GM12878 (cell line): Measurements from ENCODE around the gene TMEM14C. TPM values are rescaled to one million over a fixed set of nuclear protein-coding genes. Genes with fewer than 3 reads are reported as not detected.

Experiments used
- ATF7 ChIP-seq: fragments of 450-650 bp; IDR thresholded peaks from 2 replicates; pipeline ENCODE4 v1.6.1; 2016; ENCODE audit warnings: low read depth, mild to moderate bottlenecking
- CBX3 ChIP-seq: fragments of 200-600 bp; sonication (generic); IDR thresholded peaks from 2 replicates; pipeline ENCODE4 v1.6.1; 2016; ENCODE audit warnings: low read depth, borderline replicate concordance
- CEBPZ ChIP-seq: fragments of 150-350 bp; IDR thresholded peaks from 2 replicates; pipeline ENCODE4 v1.6.1; 2016; ENCODE audit warnings: low read depth, low read length
- CTCF ChIP-seq, 3 experiments: IDR thresholded peaks in 2 of 3; conservative IDR thresholded peaks in 1 of 3; 2 replicates each; pipeline ENCODE4 v1.5.1; 2011; ENCODE audit warnings: low read depth in 3 of 3, low read length in 3 of 3, mild to moderate bottlenecking in 3 of 3, control low read depth in 2 of 3, moderate library complexity in 2 of 3, inconsistent platforms in 1 of 3, mixed read lengths in 1 of 3; ENCODE audit not compliant: control insufficient read depth in 2 of 3, insufficient read depth in 1 of 3; ENCODE audit errors: extremely low read depth in 1 of 3
- CUX1 ChIP-seq: IDR thresholded peaks from 2 replicates; pipeline ENCODE4 v1.6.1; 2012; ENCODE audit warnings: improper control_type of control experiment, low read depth, low read length; ENCODE audit not compliant: insufficient replicate concordance
- HDAC6 ChIP-seq: fragments of 200-600 bp; sonication (generic); IDR thresholded peaks from one replicate; pipeline ENCODE4 v1.8.0; 2017; ENCODE audit warnings: antibody characterized with exemption; ENCODE audit not compliant: unreplicated experiment
- HSF1 ChIP-seq: fragments of 150-350 bp; IDR thresholded peaks from 2 replicates; pipeline ENCODE4 v1.6.1; 2014; ENCODE audit warnings: mild to moderate bottlenecking, low read depth, low read length
- IKZF2 ChIP-seq, 2 experiments: fragments of 450-650 bp; IDR thresholded peaks; 2 replicates each; pipeline ENCODE4 v1.6.1; 2017; ENCODE audit warnings: mild to moderate bottlenecking in 2 of 2, moderate library complexity in 2 of 2
- NKRF ChIP-seq: fragments of 450-650 bp; conservative IDR thresholded peaks from 2 replicates; pipeline ENCODE4 v1.6.1; 2017; ENCODE audit warnings: mild to moderate bottlenecking, moderate library complexity
- NRF1 ChIP-seq: conservative IDR thresholded peaks from 2 replicates; pipeline ENCODE4 v1.6.1; 2011; ENCODE audit warnings: mild to moderate bottlenecking, low read depth, low read length, improper control_type of control experiment
- SPI1 ChIP-seq: IDR thresholded peaks from 2 replicates; pipeline ENCODE4 v1.6.1; 2011; ENCODE audit warnings: low read depth, mild to moderate bottlenecking, low read length, moderate library complexity, borderline replicate concordance; ENCODE audit not compliant: insufficient read depth
- SREBF2 ChIP-seq: IDR thresholded peaks from 2 replicates; pipeline ENCODE4 v1.6.1; 2012; ENCODE audit warnings: mild to moderate bottlenecking, low read length
- TAF1 ChIP-seq: IDR thresholded peaks from 2 replicates; pipeline ENCODE4 v1.6.1; 2011; ENCODE audit warnings: mild to moderate bottlenecking, low read depth, low read length, borderline replicate concordance
- polyA plus RNA-seq, 11 experiments: library from polyadenylated mRNA; depleted of rRNA in 4 of 11; unstranded in 6 of 11; stranded (reverse) in 5 of 11; fragments of >200 nt; fragmentation: Nextera tagmentation in 4 of 11; fragmentation: Illumina TruSeq in 1 of 11; extraction: Ambion mirVana in 4 of 11; extraction: Trizol in 1 of 11; gene quantifications; 1 replicate in 1 of 11; 2 replicates in 10 of 11; pipeline versions ENCODE4 v1.2.1 to v1.2.3, GENCODE V29; 2011 to 2016; ENCODE audit warnings: inconsistent platforms in 2 of 11, missing spikeins in 2 of 11, low read depth in 1 of 11
- total RNA-seq, 4 experiments: library from RNA; depleted of rRNA in 3 of 4; stranded (reverse); fragments of >200 nt in 3 of 4; fragmentation: Illumina TruSeq in 1 of 4; extraction: Trizol in 1 of 4; gene quantifications; 2 replicates each; pipeline versions ENCODE4 v1.2.1 to v1.2.3, GENCODE V29; 2013 to 2021

Gene TMEM14C
- total and polyA plus RNA-seq, 10 of the 15 experiments (the other 5 are each of a cell fraction or from before 2014, with no cell fraction given): 66.0 to 224 (median 134) TPM

- peak; percentile 54; the same call in 1 of the 2 replicates for TF ChIP-seq CEBPZ
- TF ChIP-seq CUX1: no peak
- peak in 1 of 2 experiments; percentile 30; a peak in 1 of 4 replicates for TF ChIP-seq IKZF2 (IDR thresholded peaks at IDR 0.05)
- TF ChIP-seq ATF7: peak; percentile 91
- TF ChIP-seq NRF1: no peak
- TF ChIP-seq SPI1: no peak
- no peak for TF ChIP-seq CBX3
- 0 out of 2 replicates have a peak, but pooled peaks have one; percentile 69 for TF ChIP-seq HSF1
- peak; percentile 32 for TF ChIP-seq TAF1
- TF ChIP-seq SREBF2: peak; percentile 50; the same call in 1 of the 2 replicates
- no peak for TF ChIP-seq HDAC6
- peak; percentile 98 for TF ChIP-seq NKRF
- no peak for TF ChIP-seq CTCF (IDR thresholded peaks at IDR 0.05 in 2 of 3, conservative IDR thresholded peaks at IDR 0.05 in 1 of 3; ENCODE audit: control insufficient read depth in 2 of 3, extremely low read depth in 1 of 3, insufficient read depth in 1 of 3, low read depth in 3 of 3, low read length in 3 of 3)
Observed at GRCh38 chr6:10694302-10695085, 28.4 kb upstream of the TMEM14C start, which contains the start of the genes C6orf52 and PAK1IP1 (continued).
